RKO (cell line): ENCODE measurements around the gene NATD1.

Experiments used
- DNase-seq: peaks from one replicate; pipeline ENCODE4 v3.0.0-alpha.2; 2016; ENCODE audit warnings: low spot score

The NATD1 gene

GRCh38 chr17:21289902-21290571, 36.8 kb upstream of the NATD1 start:
- no peak for DNase-seq

GRCh38 chr17:21289175-21289901, 36.1 kb upstream of the NATD1 start:
- no peak for DNase-seq

GRCh38 chr17:21288571-21289017, 35.4 kb upstream of the NATD1 start:
- no peak for DNase-seq

GRCh38 chr17:21287703-21288449, 34.7 kb upstream of the NATD1 start:
- DNase-seq, result peak; percentile 97

- DNase-seq, result peak; percentile 63
Observed at GRCh38 chr17:21286909-21287702, 33.9 kb upstream of the NATD1 start.

- peak; percentile 97 for DNase-seq
Observed at GRCh38 chr17:21286066-21286770, 33.0 kb upstream of the NATD1 start.

GRCh38 chr17:21285164-21286065, 32.2 kb upstream of the NATD1 start:
- DNase-seq, result peak; percentile 75

GRCh38 chr17:21284319-21285163, 31.3 kb upstream of the NATD1 start, which contains the start of gene MAP2K3:
Gene MAP2K3, plus strand, starts transcription at chr17:21284711. Its CDS starts 210 bp downstream, at chr17:21284921.
- peak; percentile 98 for DNase-seq

- peak; percentile 72 for DNase-seq
Observed at GRCh38 chr17:21283482-21284318, 30.5 kb upstream of the NATD1 start.

- no peak for DNase-seq
Observed at GRCh38 chr17:21282850-21283249, 29.6 kb upstream of the NATD1 start.

- peak; percentile 97 for DNase-seq
Observed at GRCh38 chr17:21282231-21282630, 29.0 kb upstream of the NATD1 start.

GRCh38 chr17:21280081-21280518, 26.9 kb upstream of the NATD1 start:
- DNase-seq, result peak; percentile 82

GRCh38 chr17:21279582-21279981, 26.4 kb upstream of the NATD1 start:
- DNase-seq, result no peak

GRCh38 chr17:21279198-21279535, 26.0 kb upstream of the NATD1 start:
- DNase-seq, result no peak

GRCh38 chr17:21278450-21279197, 25.4 kb upstream of the NATD1 start:
- no peak for DNase-seq

GRCh38 chr17:21277332-21277731, 24.1 kb upstream of the NATD1 start:
- no peak for DNase-seq

- no peak for DNase-seq
Observed at GRCh38 chr17:21276264-21276588, 23.0 kb upstream of the NATD1 start.
